Activated T-cell treated with anti-CD3 and anti-CD28 coated beads, Interleukin-2, amount 50 U/mL, for 4 hours (primary cell): ENCODE measurements around the gene SKAP2. TPM values are rescaled to one million over a fixed set of nuclear protein-coding genes. Genes with fewer than 3 reads are reported as not detected.

Experiments used
- ATAC-seq, 2 donors: fragments of 200-7000 bp; cut with Tn5 transposase; one replicate each; pipeline ENCODE4 v1.10.0; 2021
- DNase-seq: peaks from one replicate; pipeline ENCODE4 v3.0.0-alpha.2; 2020
- H3K27me3 Mint-ChIP-seq: one replicate; pipeline ENCODE4 v1.8.0; 2021; ENCODE audit warnings: low read depth, mixed read lengths
- H3K36me3 Mint-ChIP-seq: one replicate; pipeline ENCODE4 v1.8.0; 2022; ENCODE audit warnings: mixed read lengths; ENCODE audit not compliant: insufficient read depth
- H3K4me1 Mint-ChIP-seq: one replicate; pipeline ENCODE4 v1.8.0; 2021; ENCODE audit warnings: low read depth, mixed read lengths
- H3K4me3 Mint-ChIP-seq: one replicate; pipeline ENCODE4 v1.8.0; 2021; ENCODE audit warnings: mild to moderate bottlenecking, moderate library complexity, mixed read lengths
- H3K9me3 Mint-ChIP-seq: one replicate; pipeline ENCODE4 v1.8.0; 2021; ENCODE audit warnings: mixed read lengths
- total RNA-seq, 3 donors: library from RNA; stranded (reverse); gene quantifications; one replicate each; pipeline ENCODE4 v1.2.1, GENCODE V29; 2021

SKAP2 gene
- 1 to 10 TPM; 2.3 to 5.4 (median 4.1) TPM for total RNA-seq

GRCh38 chr7:26864309-26865093 lies at the start of gene SKAP2:
SKAP2 (minus strand) TSS chr7:26864590; CDS start chr7:26864429, 161 bp downstream.
- no peaks in the 10 kb centered on the region for H3K36me3 Mint-ChIP-seq
- H3K9me3 Mint-ChIP-seq: peaks cover 4% of the 10 kb centered on the region
- H3K4me3 Mint-ChIP-seq: peak within 1 kb of the TSS; percentile 94
- H3K27me3 Mint-ChIP-seq: peaks cover 38% of the 10 kb centered on the region
- DNase-seq: peak; percentile 80
- H3K4me1 Mint-ChIP-seq: peaks cover 21% of the 10 kb centered on the region
- ATAC-seq: peak; percentile 91 to 95

- peaks cover 7% of the 10 kb centered on the region for H3K27me3 Mint-ChIP-seq
- H3K4me1 Mint-ChIP-seq: no peaks in the 10 kb centered on the region
- ATAC-seq: no peak
- H3K36me3 Mint-ChIP-seq: no peaks in the 10 kb centered on the region
- no peaks in the 10 kb centered on the region for H3K9me3 Mint-ChIP-seq
- DNase-seq: no peak
- H3K4me3 Mint-ChIP-seq: no peak overlapping the region
Observed at GRCh38 chr7:26912933-26913536, 48.6 kb upstream of the SKAP2 start.

- Mint-ChIP-seq H3K4me3 (no peak overlapping the region), H3K4me1 (no peaks in the 10 kb centered on the region), H3K36me3 (no peaks in the 10 kb centered on the region), H3K27me3 (peaks cover 5% of the 10 kb centered on the region), H3K9me3 (no peaks in the 10 kb centered on the region)
- DNase-seq (no peak), ATAC-seq (no peak)
Observed at GRCh38 chr7:26912338-26912737, 47.9 kb upstream of the SKAP2 start.

GRCh38 chr7:26910221-26910620 lies 45.8 kb upstream of the SKAP2 start:
- Mint-ChIP-seq H3K36me3 (no peaks in the 10 kb centered on the region), H3K9me3 (no peaks in the 10 kb centered on the region), H3K4me1 (no peaks in the 10 kb centered on the region), H3K27me3 (peaks cover 5% of the 10 kb centered on the region), H3K4me3 (no peak overlapping the region)
- DNase-seq (no peak), ATAC-seq (no peak)

GRCh38 chr7:26900251-26900650 lies 35.9 kb upstream of the SKAP2 start:
- Mint-ChIP-seq H3K4me1 (no peaks in the 10 kb centered on the region), H3K4me3 (no peak overlapping the region), H3K27me3 (peaks cover 16% of the 10 kb centered on the region), H3K36me3 (peaks cover 2% of the 10 kb centered on the region), H3K9me3 (no peaks in the 10 kb centered on the region)
- ATAC-seq: no peak
- no peak for DNase-seq

DNA sequence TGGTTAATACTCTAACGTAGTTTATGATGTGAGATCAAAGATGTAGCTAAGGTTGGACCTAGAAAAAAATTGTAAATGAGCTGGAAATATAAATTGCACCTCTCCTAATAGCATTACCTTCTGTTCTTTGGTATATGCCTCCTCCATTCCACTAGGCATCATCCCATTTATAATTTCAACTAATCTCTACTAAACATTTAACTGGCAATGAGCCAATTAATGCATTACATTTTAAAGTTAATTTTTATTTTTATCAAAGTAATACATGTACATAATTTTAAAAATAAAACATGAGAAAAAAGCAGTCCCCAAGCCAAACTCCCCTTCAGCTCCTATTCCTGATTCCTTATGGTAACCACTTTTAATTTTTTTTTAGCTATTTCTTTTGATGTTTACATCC lies 35.1 kb upstream of the SKAP2 start:
- H3K27me3 Mint-ChIP-seq: peaks cover 16% of the 10 kb centered on the region
- no peaks in the 10 kb centered on the region for H3K4me1 Mint-ChIP-seq
- peaks cover 2% of the 10 kb centered on the region for H3K36me3 Mint-ChIP-seq
- DNase-seq (no peak), ATAC-seq (no peak)
- H3K4me3 Mint-ChIP-seq: no peak overlapping the region
- H3K9me3 Mint-ChIP-seq: no peaks in the 10 kb centered on the region

GRCh38 chr7:26898891-26899290 lies 34.5 kb upstream of the SKAP2 start:
- no peaks in the 10 kb centered on the region for H3K9me3 Mint-ChIP-seq
- no peak for ATAC-seq
- no peak overlapping the region for H3K4me3 Mint-ChIP-seq

GRCh38 chr7:26897928-26898327 lies 33.5 kb upstream of the SKAP2 start:
- no peak overlapping the region for H3K4me3 Mint-ChIP-seq
- peaks cover 18% of the 10 kb centered on the region for H3K27me3 Mint-ChIP-seq
- no peak for DNase-seq
- H3K4me1 Mint-ChIP-seq: no peaks in the 10 kb centered on the region
- ATAC-seq: no peak
- H3K36me3 Mint-ChIP-seq: no peaks in the 10 kb centered on the region
- H3K9me3 Mint-ChIP-seq: no peaks in the 10 kb centered on the region

More at GRCh38 chr7:26898891-26899290, 34.5 kb upstream of the SKAP2 start:
- DNase-seq: no peak
- H3K4me1 Mint-ChIP-seq: no peaks in the 10 kb centered on the region
- H3K27me3 Mint-ChIP-seq: peaks cover 16% of the 10 kb centered on the region
- no peaks in the 10 kb centered on the region for H3K36me3 Mint-ChIP-seq

DNA sequence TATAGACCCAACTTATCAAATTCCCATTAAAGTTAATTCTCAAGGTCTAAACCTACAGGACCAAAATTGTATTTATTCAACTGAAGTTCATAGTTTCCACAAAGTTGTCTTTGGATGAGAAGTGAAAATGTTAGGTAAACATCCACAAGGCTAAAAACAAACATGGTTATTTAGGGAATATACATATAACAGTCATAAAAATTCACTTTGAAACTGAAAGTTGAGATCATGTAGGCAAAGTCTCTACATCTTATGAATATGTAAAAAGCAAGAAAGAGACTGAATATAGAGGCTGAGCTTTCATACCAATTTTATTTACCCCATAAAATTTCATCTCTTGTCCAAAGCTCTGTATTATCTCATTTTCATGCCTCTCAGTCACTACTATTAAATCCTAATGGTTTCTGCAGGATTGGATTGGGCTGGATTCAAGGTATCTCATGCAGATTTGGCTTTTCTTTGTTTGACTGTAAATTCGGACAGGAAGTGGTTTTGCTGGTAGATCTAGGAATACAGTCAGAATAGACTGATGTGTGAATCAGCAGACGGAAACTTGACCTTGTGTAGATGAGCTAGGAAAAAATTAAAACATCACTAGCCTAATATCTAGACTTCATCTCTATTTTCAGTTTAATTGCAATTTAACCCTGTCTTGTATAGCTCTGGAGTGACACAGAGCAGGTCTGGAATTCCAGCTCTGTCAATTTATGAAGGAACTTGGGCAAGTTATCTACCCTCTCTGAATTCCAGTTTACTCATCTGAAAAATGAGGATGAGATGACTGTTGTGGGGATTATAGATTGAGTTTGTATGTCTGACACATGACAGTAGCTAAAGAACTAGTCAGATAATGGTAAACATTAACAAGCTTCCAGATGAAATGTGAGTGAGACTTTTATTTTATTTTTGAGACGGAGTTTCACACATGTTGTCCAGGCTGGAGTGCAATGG lies 27.3 kb upstream of the SKAP2 start:
- DNase-seq: no peak
- no peaks in the 10 kb centered on the region for H3K9me3 Mint-ChIP-seq
- no peak overlapping the region for H3K4me3 Mint-ChIP-seq
- ATAC-seq: no peak
- no peaks in the 10 kb centered on the region for H3K36me3 Mint-ChIP-seq
- H3K4me1 Mint-ChIP-seq: peaks cover 3% of the 10 kb centered on the region
- peaks cover 13% of the 10 kb centered on the region for H3K27me3 Mint-ChIP-seq

GRCh38 chr7:26880852-26881251 lies 16.5 kb upstream of the SKAP2 start:
- Mint-ChIP-seq H3K27me3 (no peaks in the 10 kb centered on the region), H3K36me3 (no peaks in the 10 kb centered on the region), H3K4me3 (no peak overlapping the region), H3K9me3 (peaks cover 23% of the 10 kb centered on the region), H3K4me1 (no peaks in the 10 kb centered on the region)
- ATAC-seq: no peak
- DNase-seq: no peak

GRCh38 chr7:26879671-26880070 lies 15.3 kb upstream of the SKAP2 start:
- Mint-ChIP-seq H3K9me3 (peaks cover 11% of the 10 kb centered on the region), H3K4me3 (no peak overlapping the region), H3K27me3 (peaks cover 5% of the 10 kb centered on the region), H3K36me3 (no peaks in the 10 kb centered on the region), H3K4me1 (no peaks in the 10 kb centered on the region)
- no peak for ATAC-seq
- DNase-seq: no peak

- H3K27me3 Mint-ChIP-seq: peaks cover 38% of the 10 kb centered on the region
- H3K4me1 Mint-ChIP-seq: peaks cover 15% of the 10 kb centered on the region
- no peak for ATAC-seq
Observed at GRCh38 chr7:26868841-26869495, 4.6 kb upstream of the SKAP2 start.

GRCh38 chr7:26865094-26865388 lies 651 bp upstream of the SKAP2 start:
- Mint-ChIP-seq H3K36me3 (no peaks in the 10 kb centered on the region), H3K4me1 (peaks cover 21% of the 10 kb centered on the region), H3K27me3 (peaks cover 42% of the 10 kb centered on the region), H3K9me3 (peaks cover 4% of the 10 kb centered on the region), H3K4me3 (peak overlapping the region; percentile 94)
- DNase-seq: no peak
- peak in 1 of 2 donors; percentile 24 for ATAC-seq

More at GRCh38 chr7:26868841-26869495, 4.6 kb upstream of the SKAP2 start:
- Mint-ChIP-seq H3K4me3 (no peak overlapping the region), H3K9me3 (peaks cover 4% of the 10 kb centered on the region), H3K36me3 (no peaks in the 10 kb centered on the region)
- no peak for DNase-seq
